GM12878 (cell line): Measurements from ENCODE around the gene HIVEP2. TPM values are rescaled to one million over a fixed set of nuclear protein-coding genes. Genes with fewer than 3 reads are reported as not detected.
A peak's percentile ranks its signal among the peaks of the same experiment; 100 is the strongest.

Source experiments
- BCL3 ChIP-seq: IDR thresholded peaks from 2 replicates; pipeline ENCODE4 v1.6.1; 2011; ENCODE audit warnings: borderline replicate concordance, low read depth, mild to moderate bottlenecking, moderate library complexity, low read length; ENCODE audit not compliant: insufficient read depth, poor library complexity, severe bottlenecking
- BRCA1 ChIP-seq: IDR thresholded peaks from 2 replicates; pipeline ENCODE4 v1.6.1; 2011; ENCODE audit warnings: low read depth, low read length, improper control_type of control experiment
- CHD4 ChIP-seq: fragments of 200-600 bp; sonication (generic); IDR thresholded peaks from 2 replicates; pipeline ENCODE4 v1.6.1; 2016; ENCODE audit warnings: mild to moderate bottlenecking
- E4F1 ChIP-seq: fragments of 450-650 bp; IDR thresholded peaks from 2 replicates; pipeline ENCODE4 v1.6.1; 2018; ENCODE audit warnings: borderline replicate concordance, mild to moderate bottlenecking; ENCODE audit not compliant: partially characterized antibody
- FOS ChIP-seq: IDR thresholded peaks from 3 replicates; pipeline ENCODE4 v1.6.1; 2011; ENCODE audit warnings: borderline replicate concordance; ENCODE audit not compliant: insufficient read length; ENCODE audit errors: extremely low read depth
- GABPA ChIP-seq: IDR thresholded peaks from 2 replicates; pipeline ENCODE4 v1.6.1; 2014; ENCODE audit warnings: antibody characterized with exemption, low read depth, mild to moderate bottlenecking, inconsistent platforms
- IKZF2 ChIP-seq, 2 experiments: fragments of 450-650 bp; IDR thresholded peaks; 2 replicates each; pipeline ENCODE4 v1.6.1; 2017; ENCODE audit warnings: mild to moderate bottlenecking in 2 of 2, moderate library complexity in 2 of 2
- IRF4 ChIP-seq: IDR thresholded peaks from 2 replicates; pipeline ENCODE4 v1.6.1; 2011; ENCODE audit warnings: low read depth, low read length
- JUND ChIP-seq: IDR thresholded peaks from 2 replicates; pipeline ENCODE4 v1.6.1; 2012; ENCODE audit warnings: low read depth, mild to moderate bottlenecking, low read length, improper control_type of control experiment, moderate library complexity
- KLF5 ChIP-seq: fragments of 450-650 bp; IDR thresholded peaks from 2 replicates; pipeline ENCODE4 v1.6.1; 2014; ENCODE audit warnings: mild to moderate bottlenecking; ENCODE audit not compliant: partially characterized antibody
- PAX5 ChIP-seq: IDR thresholded peaks from 2 replicates; pipeline ENCODE4 v1.6.1; 2011; ENCODE audit warnings: low read depth, low read length, borderline replicate concordance
- PAX8 ChIP-seq: fragments of 450-650 bp; IDR thresholded peaks from 2 replicates; pipeline ENCODE4 v1.6.1; 2017; ENCODE audit warnings: mild to moderate bottlenecking, moderate library complexity
- RAD51 ChIP-seq: fragments of 450-650 bp; IDR thresholded peaks from 2 replicates; pipeline ENCODE4 v1.6.1; 2016; ENCODE audit warnings: moderate library complexity, mild to moderate bottlenecking, inconsistent platforms
- RELA ChIP-seq: fragments of 450-650 bp; IDR thresholded peaks from 2 replicates; pipeline ENCODE4 v1.8.0; 2014; ENCODE audit warnings: borderline replicate concordance; ENCODE audit not compliant: partially characterized antibody
- SIX5 ChIP-seq: IDR thresholded peaks from 2 replicates; pipeline ENCODE4 v1.6.1; 2011; ENCODE audit warnings: mild to moderate bottlenecking, low read depth, low read length, moderate library complexity; ENCODE audit not compliant: severe bottlenecking
- SMARCA5 ChIP-seq: fragments of 450-650 bp; IDR thresholded peaks from 2 replicates; pipeline ENCODE4 v1.6.1; 2017; ENCODE audit warnings: mild to moderate bottlenecking
- SMC3 ChIP-seq: IDR thresholded peaks from 2 replicates; pipeline ENCODE4 v1.6.1; 2011; ENCODE audit warnings: low read length, improper control_type of control experiment, borderline replicate concordance
- SPI1 ChIP-seq: IDR thresholded peaks from 2 replicates; pipeline ENCODE4 v1.6.1; 2011; ENCODE audit warnings: low read depth, mild to moderate bottlenecking, low read length, moderate library complexity, borderline replicate concordance; ENCODE audit not compliant: insufficient read depth
- SREBF2 ChIP-seq: IDR thresholded peaks from 2 replicates; pipeline ENCODE4 v1.6.1; 2012; ENCODE audit warnings: mild to moderate bottlenecking, low read length
- STAT3 ChIP-seq: IDR thresholded peaks from 2 replicates; pipeline ENCODE4 v1.6.1; 2011; ENCODE audit warnings: low read depth, low read length, improper control_type of control experiment
- ZBTB33 ChIP-seq: fragments of 450-650 bp; IDR thresholded peaks from 2 replicates; pipeline ENCODE4 v1.6.1; 2017; ENCODE audit warnings: mild to moderate bottlenecking
- ZNF274 ChIP-seq: IDR thresholded peaks from one replicate; pipeline ENCODE4 v1.8.0; 2011; ENCODE audit not compliant: insufficient read length, insufficient read depth
- polyA plus RNA-seq, 11 experiments: library from polyadenylated mRNA; depleted of rRNA in 4 of 11; unstranded in 6 of 11; stranded (reverse) in 5 of 11; fragments of >200 nt; fragmentation: Nextera tagmentation in 4 of 11; fragmentation: Illumina TruSeq in 1 of 11; extraction: Ambion mirVana in 4 of 11; extraction: Trizol in 1 of 11; gene quantifications; 1 replicate in 1 of 11; 2 replicates in 10 of 11; pipeline versions ENCODE4 v1.2.1 to v1.2.3, GENCODE V29; 2011 to 2016; ENCODE audit warnings: inconsistent platforms in 2 of 11, missing spikeins in 2 of 11, low read depth in 1 of 11
- total RNA-seq, 4 experiments: library from RNA; depleted of rRNA in 3 of 4; stranded (reverse); fragments of >200 nt in 3 of 4; fragmentation: Illumina TruSeq in 1 of 4; extraction: Trizol in 1 of 4; gene quantifications; 2 replicates each; pipeline versions ENCODE4 v1.2.1 to v1.2.3, GENCODE V29; 2013 to 2021
- TF ChIP-seq, protein P1 (sequence below): fragments of 150-350 bp; IDR thresholded peaks from 2 replicates; pipeline ENCODE4 v1.6.1; 2014; ENCODE audit warnings: mild to moderate bottlenecking, low read depth, low read length

Gene HIVEP2
- total and polyA plus RNA-seq, 10 of the 15 experiments (the other 5 are each of a cell fraction or from before 2014, with no cell fraction given) = 1.2 to 15.7 (median 10.2) TPM

GRCh38 chr6:142838821-142839685 is 105.9 kb downstream of the HIVEP2 start (continued):
- TF ChIP-seq SIX5 (no peak), ZNF274 (no peak), ZBTB33 (no peak), RELA (no peak), IKZF2 (IDR thresholded peaks at IDR 0.05) (peak in 1 of 2 experiments; percentile 72; a peak in 3 of 4 replicates), FOS (no peak), GABPA (no peak), E4F1 (no peak), STAT3 (no peak), SMARCA5 (no peak), SMC3 (no peak), SREBF2 (no peak), PAX5 (peak; percentile 88; the same call in 1 of the 2 replicates), RAD51 (no peak), BCL3 (peak; percentile 6), CHD4 (no peak), JUND (no peak), KLF5 (no peak), BRCA1 (no peak), SPI1 (peak; percentile 66), PAX8 (no peak), IRF4 (no peak)
- TF ChIP-seq, protein P1, sequence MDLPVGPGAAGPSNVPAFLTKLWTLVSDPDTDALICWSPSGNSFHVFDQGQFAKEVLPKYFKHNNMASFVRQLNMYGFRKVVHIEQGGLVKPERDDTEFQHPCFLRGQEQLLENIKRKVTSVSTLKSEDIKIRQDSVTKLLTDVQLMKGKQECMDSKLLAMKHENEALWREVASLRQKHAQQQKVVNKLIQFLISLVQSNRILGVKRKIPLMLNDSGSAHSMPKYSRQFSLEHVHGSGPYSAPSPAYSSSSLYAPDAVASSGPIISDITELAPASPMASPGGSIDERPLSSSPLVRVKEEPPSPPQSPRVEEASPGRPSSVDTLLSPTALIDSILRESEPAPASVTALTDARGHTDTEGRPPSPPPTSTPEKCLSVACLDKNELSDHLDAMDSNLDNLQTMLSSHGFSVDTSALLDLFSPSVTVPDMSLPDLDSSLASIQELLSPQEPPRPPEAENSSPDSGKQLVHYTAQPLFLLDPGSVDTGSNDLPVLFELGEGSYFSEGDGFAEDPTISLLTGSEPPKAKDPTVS = no peak
